Measurements from ENCODE around the gene LIN9.

Gene LIN9

GRCh38 chr1:226327761-226328162 is 18.8 kb upstream of the LIN9 start:
- no peak overlapping the region for H3K4me3 ChIP-seq (ENCODE audit: low read depth in 1 of 2, low read length in 1 of 2)
- no peak for TF ChIP-seq CTCF (IDR thresholded peaks at IDR 0.05)
- H3K36me3 ChIP-seq, result no peaks in the 10 kb centered on the region

DNA sequence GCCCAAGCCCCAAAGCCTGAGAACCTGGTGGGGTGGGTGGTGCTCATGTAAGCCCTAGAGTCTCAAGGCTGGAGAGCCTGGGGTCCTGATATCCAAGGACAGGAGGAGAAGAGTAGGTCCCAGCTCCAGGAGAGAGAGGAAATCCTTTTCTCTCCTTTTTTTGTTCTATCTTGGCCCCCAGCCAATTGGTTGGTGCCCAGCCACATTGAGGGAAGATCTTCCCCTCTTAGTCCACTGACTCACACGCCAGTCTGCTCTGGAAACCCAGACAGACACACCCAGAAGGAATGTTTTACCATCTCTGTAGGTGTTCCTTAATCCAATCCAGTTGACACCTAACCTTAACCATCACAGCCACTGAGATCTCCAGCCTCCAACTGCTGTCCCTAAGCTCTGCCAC is 16.2 kb upstream of the LIN9 start:
- no peaks in the 10 kb centered on the region for H3K36me3 ChIP-seq
- H3K4me1 ChIP-seq (ENCODE audit: control insufficient read depth in 1 of 2, insufficient read depth in 1 of 2, low read depth in 1 of 2, low read length in 1 of 2), result no peaks in the 10 kb centered on the region
- no peaks in the 10 kb centered on the region for H3K27me3 ChIP-seq
- H3K27ac ChIP-seq, result no peak overlapping the region
- no peak for TF ChIP-seq CTCF (IDR thresholded peaks at IDR 0.05)
- no peak overlapping the region for H3K4me3 ChIP-seq (ENCODE audit: low read depth in 1 of 2, low read length in 1 of 2)
- H3K9me3 ChIP-seq, result no peaks in the 10 kb centered on the region

More at GRCh38 chr1:226327761-226328162, 18.8 kb upstream of the LIN9 start:
- H3K27ac ChIP-seq, result no peak overlapping the region
- peaks cover 3% of the 10 kb centered on the region for H3K27me3 ChIP-seq
- no peaks in the 10 kb centered on the region for H3K4me1 ChIP-seq (ENCODE audit: control insufficient read depth in 1 of 2, insufficient read depth in 1 of 2, low read depth in 1 of 2, low read length in 1 of 2)
- H3K9me3 ChIP-seq, result no peaks in the 10 kb centered on the region

- no peak for TF ChIP-seq CTCF (IDR thresholded peaks at IDR 0.05)
- H3K4me3 ChIP-seq (ENCODE audit: low read depth in 1 of 2, low read length in 1 of 2), result no peak overlapping the region
- no peaks in the 10 kb centered on the region for H3K4me1 ChIP-seq (ENCODE audit: control insufficient read depth in 1 of 2, insufficient read depth in 1 of 2, low read depth in 1 of 2, low read length in 1 of 2)
- no peaks in the 10 kb centered on the region for H3K27me3 ChIP-seq
- H3K9me3 ChIP-seq, result no peaks in the 10 kb centered on the region
- no peak overlapping the region for H3K27ac ChIP-seq
- no peaks in the 10 kb centered on the region for H3K36me3 ChIP-seq
Observed at GRCh38 chr1:226324479-226324878, 15.5 kb upstream of the LIN9 start.

GRCh38 chr1:226322986-226323385 is 14.0 kb upstream of the LIN9 start:
- H3K36me3 ChIP-seq, result no peaks in the 10 kb centered on the region
- no peaks in the 10 kb centered on the region for H3K4me1 ChIP-seq (ENCODE audit: control insufficient read depth in 1 of 2, insufficient read depth in 1 of 2, low read depth in 1 of 2, low read length in 1 of 2)
- no peaks in the 10 kb centered on the region for H3K27me3 ChIP-seq
- TF ChIP-seq CTCF (IDR thresholded peaks at IDR 0.05), result no peak
- H3K4me3 ChIP-seq (ENCODE audit: low read depth in 1 of 2, low read length in 1 of 2), result no peak overlapping the region
- no peaks in the 10 kb centered on the region for H3K9me3 ChIP-seq
- H3K27ac ChIP-seq, result no peak overlapping the region

- no peaks in the 10 kb centered on the region for H3K4me1 ChIP-seq (ENCODE audit: control insufficient read depth in 1 of 2, insufficient read depth in 1 of 2, low read depth in 1 of 2, low read length in 1 of 2)
- no peaks in the 10 kb centered on the region for H3K27me3 ChIP-seq
- H3K9me3 ChIP-seq, result no peaks in the 10 kb centered on the region
- no peaks in the 10 kb centered on the region for H3K36me3 ChIP-seq
- no peak overlapping the region for H3K4me3 ChIP-seq (ENCODE audit: low read depth in 1 of 2, low read length in 1 of 2)
- H3K27ac ChIP-seq, result no peak overlapping the region
- TF ChIP-seq CTCF (IDR thresholded peaks at IDR 0.05), result no peak
Observed at GRCh38 chr1:226320930-226321329, 12.0 kb upstream of the LIN9 start.

DNA sequence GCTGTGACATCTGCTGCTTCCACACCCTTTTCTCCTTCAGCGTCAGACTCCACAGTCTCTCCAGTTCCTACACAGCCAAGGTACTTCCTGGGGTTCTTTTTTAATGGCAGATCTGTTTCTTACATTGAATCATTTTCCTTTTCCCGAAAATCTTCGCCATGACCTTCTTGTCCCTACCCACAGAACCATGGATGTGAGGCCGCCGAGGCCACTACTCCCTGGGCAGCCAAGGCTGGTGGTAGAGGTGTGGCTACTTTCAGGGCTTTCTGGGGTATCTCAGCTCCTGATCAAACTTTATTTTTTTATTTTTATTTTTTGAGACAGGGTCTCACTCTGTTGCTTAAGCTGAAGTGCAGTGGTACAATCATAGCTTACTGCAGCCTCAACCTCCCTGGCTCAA is 9.5 kb upstream of the LIN9 start:
- Histone ChIP-seq H3K27me3 (peaks cover 21% of the 10 kb centered on the region), H3K4me3 (ENCODE audit: low read depth in 1 of 2, low read length in 1 of 2) (no peak overlapping the region), H3K36me3 (no peaks in the 10 kb centered on the region), H3K9me3 (no peaks in the 10 kb centered on the region), H3K27ac (no peak overlapping the region), H3K4me1 (ENCODE audit: control insufficient read depth in 1 of 2, insufficient read depth in 1 of 2, low read depth in 1 of 2, low read length in 1 of 2) (no peaks in the 10 kb centered on the region)
- TF ChIP-seq CTCF (IDR thresholded peaks at IDR 0.05), result no peak

All from neutrophil (primary cell).